AG04449 (cell line): ENCODE data around the gene VCAN.

Source experiments
- CTCF ChIA-PET: fragments of 350-600 bp; formaldehyde crosslinking; extraction: SDS; loops from one replicate; lab custom pipeline; 2021; ENCODE audit warnings: antibody characterized with exemption; lab: Yijun Ruan, JAX
- POLR2A ChIA-PET: fragments of 400-600, 350-600 bp; formaldehyde crosslinking; extraction: SDS; loops from one replicate; lab custom pipeline; 2020; ENCODE audit warnings: antibody characterized with exemption, inconsistent platforms; lab: Yijun Ruan, JAX
- DNase-seq: peaks from one replicate; pipeline ENCODE4 v3.0.0-alpha.2; 2010; ENCODE audit warnings: low read depth, low spot score
- H3K4me3 ChIP-seq: 2 replicates; pipeline ENCODE4 v1.5.1; 2011; ENCODE audit warnings: low read depth, mild to moderate bottlenecking, control low read depth, low read length
- CTCF ChIP-seq: IDR thresholded peaks from one replicate; pipeline ENCODE4 v1.5.1; 2011; ENCODE audit warnings: mild to moderate bottlenecking, moderate library complexity, low read length, control low read depth, inconsistent platforms; ENCODE audit not compliant: insufficient read depth; ENCODE audit errors: missing control alignments

The VCAN gene

GRCh38 chr5:83451955-83452354, 19.6 kb upstream of the VCAN start:
- ChIA-PET POLR2A (no interaction called here), CTCF (no interaction called here)
- no peak for TF ChIP-seq CTCF
- no peak overlapping the region for H3K4me3 ChIP-seq
- DNase-seq = no peak

GRCh38 chr5:83453937-83454336, 17.6 kb upstream of the VCAN start:
- DNase-seq = no peak
- H3K4me3 ChIP-seq = no peak overlapping the region
- no peak for TF ChIP-seq CTCF
- ChIA-PET CTCF (interaction anchor here (0.6 kb wide), 1 partner anchor 1101 kb away, joined by 3 read pairs; no protein-coding TSS in a partner anchor), POLR2A (interaction anchor here (0.6 kb wide), 1 partner anchor 61 kb away, joined by 3 read pairs; no protein-coding TSS in a partner anchor)

- ChIA-PET CTCF (no interaction called here), POLR2A (no interaction called here)
- H3K4me3 ChIP-seq = no peak overlapping the region
Observed at GRCh38 chr5:83464261-83464660, 7.3 kb upstream of the VCAN start.

GRCh38 chr5:83467371-83468035, 4.0 kb upstream of the VCAN start:
- TF ChIP-seq CTCF = no peak
- ChIA-PET CTCF (interaction anchor here (1.2 kb wide), 1 partner anchor 183 kb away, joined by 3 read pairs; no protein-coding TSS in a partner anchor), POLR2A (no interaction called here)
- no peak overlapping the region for H3K4me3 ChIP-seq
- no peak for DNase-seq

More at GRCh38 chr5:83464261-83464660, 7.3 kb upstream of the VCAN start:
- TF ChIP-seq CTCF = no peak
- no peak for DNase-seq

- ChIA-PET CTCF (no interaction called here), POLR2A (interaction anchor here (0.8 kb wide), 1 partner anchor 391 kb away, joined by 3 read pairs; the partner anchor contains the start of genes TMEM167A and XRCC4)
- no peak overlapping the region for H3K4me3 ChIP-seq
- no peak for TF ChIP-seq CTCF
- no peak for DNase-seq
Observed at GRCh38 chr5:83469075-83469474, 2.5 kb upstream of the VCAN start.
